Tibial nerve (tissue), 3 donors: ENCODE results near the gene PCCB.

Source experiments
- POLR2A ChIP-seq, 2 donors: fragments of 450-650 bp; IDR thresholded peaks; one replicate each; pipeline ENCODE4 v1.6.1; 2017; ENCODE audit warnings: antibody characterized with exemption in 2 of 2, mild to moderate bottlenecking in 2 of 2, moderate library complexity in 2 of 2
- TF ChIP-seq, protein P1 (sequence below), 5 experiments: fragments of 200-600 bp in 3 of 5; fragments of 450-650 bp in 2 of 5; sonication (generic) in 3 of 5; IDR thresholded peaks; one replicate each; pipeline ENCODE4 v1.5.1; 2016 to 2019; ENCODE audit warnings: antibody characterized with exemption in 5 of 5, mild to moderate bottlenecking in 3 of 5, moderate library complexity in 2 of 5

DNA sequence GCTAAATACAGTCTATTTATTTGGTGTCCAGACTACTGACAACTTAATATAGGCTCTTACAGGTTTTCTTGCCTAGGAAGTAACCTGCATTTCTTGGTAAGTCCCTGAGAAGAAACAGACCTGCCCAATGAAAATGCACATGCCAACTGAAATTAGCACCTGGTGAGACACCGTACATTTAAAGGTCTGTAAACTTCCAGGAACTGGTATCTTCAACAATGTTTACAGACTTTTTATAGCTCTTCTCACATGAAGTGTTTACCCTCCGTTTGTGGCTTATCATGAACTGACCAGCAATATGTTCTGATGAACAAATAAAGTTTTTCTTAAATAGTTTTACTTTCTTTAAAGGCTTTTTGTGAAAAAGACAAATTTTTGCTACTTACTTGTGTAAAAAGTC is 93.3 kb downstream of the PCCB start:
- TF ChIP-seq, protein P1, sequence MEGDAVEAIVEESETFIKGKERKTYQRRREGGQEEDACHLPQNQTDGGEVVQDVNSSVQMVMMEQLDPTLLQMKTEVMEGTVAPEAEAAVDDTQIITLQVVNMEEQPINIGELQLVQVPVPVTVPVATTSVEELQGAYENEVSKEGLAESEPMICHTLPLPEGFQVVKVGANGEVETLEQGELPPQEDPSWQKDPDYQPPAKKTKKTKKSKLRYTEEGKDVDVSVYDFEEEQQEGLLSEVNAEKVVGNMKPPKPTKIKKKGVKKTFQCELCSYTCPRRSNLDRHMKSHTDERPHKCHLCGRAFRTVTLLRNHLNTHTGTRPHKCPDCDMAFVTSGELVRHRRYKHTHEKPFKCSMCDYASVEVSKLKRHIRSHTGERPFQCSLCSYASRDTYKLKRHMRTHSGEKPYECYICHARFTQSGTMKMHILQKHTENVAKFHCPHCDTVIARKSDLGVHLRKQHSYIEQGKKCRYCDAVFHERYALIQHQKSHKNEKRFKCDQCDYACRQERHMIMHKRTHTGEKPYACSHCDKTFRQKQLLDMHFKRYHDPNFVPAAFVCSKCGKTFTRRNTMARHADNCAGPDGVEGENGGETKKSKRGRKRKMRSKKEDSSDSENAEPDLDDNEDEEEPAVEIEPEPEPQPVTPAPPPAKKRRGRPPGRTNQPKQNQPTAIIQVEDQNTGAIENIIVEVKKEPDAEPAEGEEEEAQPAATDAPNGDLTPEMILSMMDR (IDR thresholded peaks at IDR 0.05): no peak
- no peak for TF ChIP-seq POLR2A (IDR thresholded peaks at IDR 0.05)
